HPDE6-E6E7 (cell line): ENCODE measurements around the gene APOBEC3A.

Source experiments
- DNase-seq: peaks from one replicate; pipeline ENCODE4 v3.0.0; 2011; ENCODE audit warnings: missing footprints; ENCODE audit errors: extremely low spot score

APOBEC3A gene

DNA sequence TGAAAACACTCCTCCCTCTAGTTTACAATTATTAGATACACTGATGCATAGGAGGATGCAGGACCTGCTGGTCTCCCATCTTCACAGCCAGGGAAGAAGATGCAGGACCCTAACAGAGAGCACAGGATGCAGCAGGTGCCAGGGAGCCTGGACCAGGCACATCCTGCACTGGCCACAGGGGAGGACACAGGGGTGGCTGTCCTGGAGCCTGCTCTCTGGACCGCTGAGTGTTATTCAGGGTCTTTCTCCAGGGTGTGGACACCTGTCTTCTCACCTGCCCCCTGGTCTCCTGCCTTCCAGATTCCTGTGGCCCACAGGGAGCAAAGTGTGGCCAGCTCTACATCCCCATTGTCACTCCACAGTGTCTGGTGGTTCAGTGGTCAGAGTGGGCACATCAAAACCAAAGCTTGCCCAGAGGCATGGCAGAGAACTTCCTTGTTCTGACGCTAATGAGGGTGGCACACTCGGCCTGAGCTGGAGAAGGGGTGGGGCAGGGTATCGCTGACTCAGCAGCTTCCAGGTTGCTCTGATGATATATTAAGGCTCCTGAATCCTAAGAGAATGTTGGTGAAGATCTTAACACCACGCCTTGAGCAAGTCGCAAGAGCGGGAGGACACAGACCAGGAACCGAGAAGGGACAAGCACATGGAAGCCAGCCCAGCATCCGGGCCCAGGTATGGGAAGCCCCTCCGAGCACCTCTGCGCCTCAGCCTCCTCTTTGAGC lies at the start of gene APOBEC3A:
Gene APOBEC3A, plus strand, starts transcription at position 564 of the 725 bp plus-strand sequence. Its CDS starts 83 bp downstream, at position 647.
- DNase-seq, result peak; percentile 49

DNA sequence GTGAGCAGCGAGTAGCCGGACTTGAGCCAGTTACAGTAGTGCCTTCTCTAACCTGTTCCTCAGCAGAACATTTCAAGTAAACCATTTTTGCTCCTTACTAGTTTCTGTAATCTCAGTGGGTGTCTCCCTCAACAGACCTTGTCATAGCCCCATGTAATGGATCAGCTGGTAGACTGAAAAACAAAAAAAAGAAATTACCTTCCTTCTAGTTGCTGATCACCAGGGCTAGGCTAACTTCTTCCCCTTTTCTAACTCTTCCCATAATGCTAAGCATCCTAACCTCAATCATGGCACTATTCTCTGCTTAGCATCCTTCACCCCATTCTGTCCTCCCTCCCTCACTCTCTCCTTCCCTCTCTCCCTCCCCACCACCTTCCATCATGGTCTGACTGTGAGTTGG lies 49.6 kb upstream of the APOBEC3A start:
- no peak for DNase-seq

DNA sequence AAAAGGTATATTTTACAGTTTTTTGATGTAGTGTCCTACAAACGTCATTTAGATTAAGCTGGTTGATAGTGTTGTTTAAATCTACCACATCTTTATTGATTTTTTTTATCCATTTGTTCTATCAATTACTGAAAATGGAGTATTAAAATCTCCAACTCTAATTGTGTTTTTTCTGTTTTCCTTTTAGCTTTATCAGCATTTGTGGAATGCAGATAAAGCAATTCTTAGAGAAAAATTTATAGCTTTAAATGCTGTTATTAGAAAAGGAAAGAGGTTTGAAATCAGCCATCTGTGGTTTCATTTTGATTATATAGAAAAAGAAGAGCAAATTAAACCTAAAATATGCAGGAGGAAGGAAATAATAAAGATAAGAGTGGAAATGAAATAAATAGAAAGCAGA lies 46.0 kb upstream of the APOBEC3A start:
- no peak for DNase-seq

DNA sequence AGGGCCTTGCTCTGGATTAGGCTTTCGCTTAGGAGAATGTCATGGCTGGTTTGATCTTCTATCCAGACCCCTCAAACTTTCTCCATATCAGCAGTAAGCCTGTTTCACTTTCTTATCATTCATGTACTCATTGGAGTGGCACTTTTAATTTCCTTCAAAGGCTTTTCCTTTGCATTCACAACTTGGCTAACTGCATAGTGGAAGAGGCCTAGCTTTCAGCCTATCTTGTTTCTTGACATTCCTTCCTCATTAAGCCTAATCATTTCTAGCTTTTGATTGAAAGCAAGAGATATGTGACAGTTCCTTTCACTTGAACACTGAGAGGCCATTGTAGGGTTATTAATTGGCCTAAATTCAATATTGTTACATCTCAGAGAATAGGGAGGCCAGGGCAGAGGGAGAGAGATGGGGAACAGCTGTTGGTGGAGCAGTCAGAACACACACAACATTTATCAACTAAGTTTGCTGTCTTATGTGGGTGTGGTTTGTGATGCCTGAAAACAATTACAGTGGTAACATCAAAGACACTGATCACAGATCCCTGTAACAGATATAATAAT lies 37.7 kb upstream of the APOBEC3A start:
- DNase-seq, result no peak

- DNase-seq, result peak; percentile 42
Observed at GRCh38 chr22:38921120-38921519, 36.3 kb upstream of the APOBEC3A start.

GRCh38 chr22:38921806-38922205 lies 35.6 kb upstream of the APOBEC3A start:
- no peak for DNase-seq

- DNase-seq, result peak; percentile 42
Observed at GRCh38 chr22:38923463-38924346, 33.7 kb upstream of the APOBEC3A start.

DNA sequence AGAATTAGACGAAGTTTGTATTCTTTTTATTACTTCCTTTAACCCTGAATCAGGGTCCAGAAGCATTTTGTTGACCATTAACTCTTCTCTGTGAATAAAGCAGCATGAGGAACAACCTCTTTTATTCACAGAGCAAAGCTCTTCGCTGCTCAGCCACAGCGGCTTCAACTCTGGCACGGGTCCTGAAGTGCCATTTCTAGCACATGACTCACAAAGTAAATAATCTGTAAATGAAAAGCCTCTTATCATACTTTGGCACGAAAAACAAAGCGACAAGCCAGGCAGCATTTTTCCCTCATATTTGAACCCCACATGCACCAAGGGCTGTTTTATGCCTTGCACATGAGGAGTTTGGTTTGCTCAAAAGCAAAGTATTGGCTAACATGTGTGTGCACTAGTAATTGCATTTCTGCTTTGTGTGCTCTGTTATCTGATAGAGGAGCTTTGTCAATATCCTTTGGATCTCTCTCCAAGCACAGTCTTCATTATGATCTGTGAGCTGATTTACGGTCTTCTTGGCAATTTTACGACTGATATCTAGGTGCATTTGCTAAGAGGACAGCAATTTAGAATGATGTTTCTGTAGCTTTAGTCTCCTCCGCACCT lies 33.0 kb upstream of the APOBEC3A start:
- DNase-seq, result peak; percentile 44

- no peak for DNase-seq
Observed at GRCh38 chr22:38925571-38926041, 31.8 kb upstream of the APOBEC3A start.

GRCh38 chr22:38927033-38927781 lies 30.2 kb upstream of the APOBEC3A start:
- peak; percentile 36 for DNase-seq

- DNase-seq, result no peak
Observed at GRCh38 chr22:38930512-38930911, 26.9 kb upstream of the APOBEC3A start.

DNA sequence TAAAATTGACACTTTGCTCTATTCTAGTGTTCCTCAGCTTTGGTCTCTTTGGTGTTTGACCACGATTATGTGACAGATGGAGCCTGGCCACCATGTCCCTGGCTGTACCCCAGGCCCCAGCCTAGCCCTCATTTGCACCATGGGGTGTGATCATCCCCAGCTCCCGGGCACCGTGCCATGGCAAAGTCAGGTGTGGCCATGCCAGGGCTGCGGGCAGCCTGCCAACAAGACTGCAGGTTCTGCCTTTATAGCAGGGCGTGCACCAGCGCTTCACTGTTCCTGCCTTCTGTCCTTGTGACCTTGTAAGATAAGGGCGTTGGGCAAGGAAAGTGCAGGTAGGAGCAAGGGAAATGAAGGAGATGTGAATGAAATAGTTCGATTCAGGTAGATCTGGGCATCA lies 22.4 kb upstream of the APOBEC3A start:
- no peak for DNase-seq

- no peak for DNase-seq
Observed at GRCh38 chr22:38935616-38936015, 21.8 kb upstream of the APOBEC3A start.

GRCh38 chr22:38936562-38936961 lies 20.8 kb upstream of the APOBEC3A start:
- no peak for DNase-seq

GRCh38 chr22:38937036-38937435 lies 20.4 kb upstream of the APOBEC3A start:
- no peak for DNase-seq

- DNase-seq, result no peak
Observed at GRCh38 chr22:38937541-38937940, 19.9 kb upstream of the APOBEC3A start.

DNA sequence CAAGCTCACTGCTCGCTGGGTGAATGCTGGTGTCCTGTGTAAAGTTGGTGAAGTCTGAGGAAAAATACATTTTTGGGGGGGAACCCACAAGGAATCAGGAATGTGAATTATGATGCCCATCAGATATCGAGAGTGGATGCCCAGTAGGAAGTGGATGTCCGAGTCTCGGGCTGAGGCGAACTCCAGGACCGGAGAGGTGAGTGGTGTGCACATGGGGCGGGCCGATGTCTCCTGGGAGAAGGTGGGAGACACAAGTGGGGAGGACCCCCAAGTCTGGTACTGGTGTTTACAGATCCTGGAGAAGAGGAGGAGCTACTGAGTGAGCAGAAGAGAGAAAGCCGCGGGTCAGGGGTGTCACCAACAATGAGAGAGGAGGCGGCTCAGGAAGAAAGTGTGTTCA lies 19.2 kb upstream of the APOBEC3A start:
- DNase-seq, result no peak

DNA sequence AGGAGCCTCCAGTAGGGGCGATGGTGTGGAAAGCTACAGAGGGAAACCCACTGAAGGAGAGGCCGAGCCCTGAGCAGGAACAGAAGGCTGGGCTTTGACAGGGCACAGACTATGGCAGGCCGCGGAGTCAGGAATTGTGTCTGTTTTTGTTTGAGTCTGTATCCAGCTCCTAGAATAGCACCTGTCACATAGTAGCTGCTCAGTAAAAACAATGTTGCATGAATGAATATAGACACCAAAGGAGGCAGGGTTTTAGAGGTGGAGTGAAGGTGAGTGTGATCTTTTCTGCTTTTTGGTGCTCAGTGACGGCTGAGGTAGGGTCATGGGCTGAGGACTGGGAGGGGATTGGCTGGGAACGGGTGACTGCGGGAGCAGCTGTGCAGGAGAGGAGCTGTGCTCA lies 18.5 kb upstream of the APOBEC3A start:
- no peak for DNase-seq

DNA sequence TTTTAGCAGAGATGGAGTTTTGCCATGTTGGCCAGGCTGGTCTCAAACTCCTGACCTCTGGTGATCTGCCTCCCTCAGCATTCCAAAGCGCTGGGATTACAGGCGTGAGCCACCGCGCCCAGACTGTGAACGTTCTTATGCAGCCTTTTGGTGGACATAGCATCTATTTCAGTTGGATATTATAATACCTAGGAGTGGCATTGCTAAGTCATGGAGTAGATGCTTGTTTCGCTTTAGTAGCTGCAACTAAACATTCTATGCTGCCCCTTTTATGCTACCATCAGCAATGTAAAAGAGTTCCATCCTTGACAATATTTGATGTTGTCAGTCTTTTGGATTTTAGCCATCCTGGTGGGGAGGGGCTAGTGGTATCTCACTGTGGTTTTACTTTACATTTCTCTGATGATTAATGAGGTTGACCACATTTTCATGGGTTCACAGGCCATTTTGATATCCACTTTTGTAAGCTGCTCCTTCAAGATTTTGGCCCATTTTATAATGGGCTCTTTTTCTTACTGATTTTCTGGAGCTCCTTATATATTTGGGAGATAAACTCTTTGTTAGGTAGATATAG lies 16.5 kb upstream of the APOBEC3A start:
- DNase-seq, result no peak

GRCh38 chr22:38941488-38941987 lies 15.9 kb upstream of the APOBEC3A start:
- no peak for DNase-seq

GRCh38 chr22:38942702-38943101 lies 14.7 kb upstream of the APOBEC3A start:
- no peak for DNase-seq
